ENCODE measurements around the gene TRPM3. TPM values are rescaled to one million over a fixed set of nuclear protein-coding genes. Genes with fewer than 3 reads are reported as not detected.

The TRPM3 gene
- total and polyA plus RNA-seq, 2 of the 8 experiments (the other 6 are each of a cell fraction or from before 2014, with no cell fraction given) = 2.4 to 10.9 TPM

- Histone ChIP-seq H2BK15ac (ENCODE audit: low read length) (no peak overlapping the region), H4K8ac (ENCODE audit: extremely low read depth, insufficient read depth, low read length) (no peak overlapping the region), H3K9ac (replicated peaks in 1 of 4; ENCODE audit: extremely low read depth in 1 of 4, low read depth in 3 of 4, low read length in 3 of 4) (no peak overlapping the region; a peak in 1 of 7 replicates), H3K36me3 (ENCODE audit: control insufficient read depth in 2 of 4, insufficient read depth in 4 of 4, low read length in 3 of 4) (no peaks in the 10 kb centered on the region), H4K20me1 (replicated peaks in 1 of 2; ENCODE audit: control insufficient read depth in 1 of 2, insufficient read depth in 2 of 2, low read length in 2 of 2) (no peaks in the 10 kb centered on the region), H3K27ac (ENCODE audit: low read depth, low read length) (no peak overlapping the region), H3K79me2 (ENCODE audit: control insufficient read depth in 1 of 2, insufficient read depth in 2 of 2, low read length in 2 of 2) (no peaks in the 10 kb centered on the region), H3K4ac (replicated peaks; ENCODE audit: insufficient read length, low read depth, low read length) (no peak overlapping the region), H2BK20ac (ENCODE audit: low read length) (no peak overlapping the region), H3K27me3 (replicated peaks in 1 of 4; ENCODE audit: control insufficient read depth in 3 of 4, extremely low read depth in 1 of 4, insufficient read depth in 3 of 4, low read length in 3 of 4) (no peaks in the 10 kb centered on the region), H3K4me3 (ENCODE audit: extremely low read depth in 1 of 4, insufficient read depth in 2 of 4, low read depth in 3 of 4, low read length in 4 of 4) (no peak overlapping the region), H3K56ac (replicated peaks; ENCODE audit: insufficient read length, low read depth, low read length) (no peak overlapping the region), H4K91ac (replicated peaks; ENCODE audit: insufficient read length, low read length) (no peak overlapping the region), H3K23ac (ENCODE audit: insufficient read length) (no peak overlapping the region), H3K4me1 (replicated peaks in 1 of 4; ENCODE audit: control insufficient read depth in 3 of 4, insufficient read depth in 4 of 4, low read length in 3 of 4) (peaks cover 0 to 9% (median 5%) of the 10 kb centered on the region in 4 experiments; a peak in 5 of 7 replicates), H3K14ac (ENCODE audit: insufficient read length) (no peak overlapping the region), H3K9me3 (ENCODE audit: insufficient read depth in 2 of 2, low read depth in 1 of 2, low read length in 1 of 2) (no peaks in the 10 kb centered on the region), H2BK120ac (replicated peaks; ENCODE audit: low read depth, low read length) (no peak overlapping the region), H2BK5ac (ENCODE audit: low read depth, low read length) (peak overlapping the region; percentile 0), H3K4me2 (ENCODE audit: insufficient read depth in 1 of 2, low read depth in 2 of 2, low read length in 2 of 2) (no peak overlapping the region), H2BK12ac (ENCODE audit: low read depth, low read length) (peak overlapping the region; percentile 65; the same call in 1 of the 2 replicates), H2AFZ (ENCODE audit: low read length) (no peak overlapping the region), H3K18ac (ENCODE audit: extremely low read depth, low read length) (no peak overlapping the region), H4K5ac (ENCODE audit: insufficient read length, low read depth, low read length) (no peak overlapping the region), H3K79me1 (ENCODE audit: low read depth, low read length) (no peaks in the 10 kb centered on the region), H2AK5ac (ENCODE audit: low read depth, low read length) (no peak overlapping the region), H3K23me2 (ENCODE audit: low read depth, low read length) (no peaks in the 10 kb centered on the region; the same call in 1 of the 2 replicates)
- DNase-seq (ENCODE audit: low read depth in 1 of 2, low spot score in 2 of 2) (no peak), FAIRE-seq (no peak)
- no peak for TF ChIP-seq NRF1 (IDR thresholded peaks at IDR 0.05; ENCODE audit: low read depth, low read length)
- no peak for TF ChIP-seq POLR2A (IDR thresholded peaks at IDR 0.05; ENCODE audit: control extremely low read depth in 1 of 2, low read depth in 2 of 2, low read length in 2 of 2)
- no peak for TF ChIP-seq CTBP2 (IDR thresholded peaks at IDR 0.05; ENCODE audit: borderline replicate concordance, insufficient read depth, insufficient read length, low read length)
- CTCF ChIA-PET (ENCODE audit: partially characterized antibody) = interaction anchor here (0.6 to 2.1 kb wide), 24 partner anchors 13 to 261 kb away, joined by 3 to 15 read pairs (median 4); no protein-coding TSS in a partner anchor
- POLR2A ChIA-PET (ENCODE audit: partially characterized antibody) = interaction anchor here (1.8 kb wide), 1 partner anchor 180 kb away, joined by 6 read pairs; no protein-coding TSS in a partner anchor
- WGBS, 2 experiments (ENCODE audit: extremely low coverage in 1 of 2, insufficient coverage in 1 of 2, insufficient read length in 1 of 2, insufficient replicate concordance in 2 of 2, low coverage in 1 of 2, low lambda C conversion rate in 2 of 2, missing lambda C conversion rate in 1 of 2) = 90% methylated on average over 31 of the region's 31 CpGs; no CpG with 5 or more reads in 1 of the 2 experiments
Observed at GRCh38 chr9:70601000-70601951, 520.1 kb downstream of the TRPM3 start.

All from H1 (cell line).